ENCODE results near the gene FDX2.

Gene FDX2

GRCh38 chr19:10361569-10362011 is 45.8 kb upstream of the FDX2 start:
- H3K27me3 Mint-ChIP-seq (ENCODE audit: low read depth, poor library complexity), result no peaks in the 10 kb centered on the region
- no peaks in the 10 kb centered on the region for H3K9me3 Mint-ChIP-seq
- H3K27ac Mint-ChIP-seq, result no peak overlapping the region
- TF ChIP-seq, protein P1, sequence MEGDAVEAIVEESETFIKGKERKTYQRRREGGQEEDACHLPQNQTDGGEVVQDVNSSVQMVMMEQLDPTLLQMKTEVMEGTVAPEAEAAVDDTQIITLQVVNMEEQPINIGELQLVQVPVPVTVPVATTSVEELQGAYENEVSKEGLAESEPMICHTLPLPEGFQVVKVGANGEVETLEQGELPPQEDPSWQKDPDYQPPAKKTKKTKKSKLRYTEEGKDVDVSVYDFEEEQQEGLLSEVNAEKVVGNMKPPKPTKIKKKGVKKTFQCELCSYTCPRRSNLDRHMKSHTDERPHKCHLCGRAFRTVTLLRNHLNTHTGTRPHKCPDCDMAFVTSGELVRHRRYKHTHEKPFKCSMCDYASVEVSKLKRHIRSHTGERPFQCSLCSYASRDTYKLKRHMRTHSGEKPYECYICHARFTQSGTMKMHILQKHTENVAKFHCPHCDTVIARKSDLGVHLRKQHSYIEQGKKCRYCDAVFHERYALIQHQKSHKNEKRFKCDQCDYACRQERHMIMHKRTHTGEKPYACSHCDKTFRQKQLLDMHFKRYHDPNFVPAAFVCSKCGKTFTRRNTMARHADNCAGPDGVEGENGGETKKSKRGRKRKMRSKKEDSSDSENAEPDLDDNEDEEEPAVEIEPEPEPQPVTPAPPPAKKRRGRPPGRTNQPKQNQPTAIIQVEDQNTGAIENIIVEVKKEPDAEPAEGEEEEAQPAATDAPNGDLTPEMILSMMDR (IDR thresholded peaks at IDR 0.05), result no peak
- DNase-seq, result no peak
- H3K36me3 Mint-ChIP-seq (ENCODE audit: low read depth), result peaks cover 19% of the 10 kb centered on the region
- no peak overlapping the region for H3K4me3 Mint-ChIP-seq
- no peaks in the 10 kb centered on the region for H3K4me1 Mint-ChIP-seq

GRCh38 chr19:10356431-10356830 is 40.6 kb upstream of the FDX2 start:
- Mint-ChIP-seq H3K9me3 (no peaks in the 10 kb centered on the region), H3K27me3 (ENCODE audit: low read depth, poor library complexity) (no peaks in the 10 kb centered on the region), H3K36me3 (ENCODE audit: low read depth) (peaks cover 23% of the 10 kb centered on the region), H3K4me3 (no peak overlapping the region), H3K4me1 (peaks cover 23% of the 10 kb centered on the region), H3K27ac (no peak overlapping the region)
- TF ChIP-seq, protein P1 (IDR thresholded peaks at IDR 0.05), result no peak
- DNase-seq, result no peak

DNA sequence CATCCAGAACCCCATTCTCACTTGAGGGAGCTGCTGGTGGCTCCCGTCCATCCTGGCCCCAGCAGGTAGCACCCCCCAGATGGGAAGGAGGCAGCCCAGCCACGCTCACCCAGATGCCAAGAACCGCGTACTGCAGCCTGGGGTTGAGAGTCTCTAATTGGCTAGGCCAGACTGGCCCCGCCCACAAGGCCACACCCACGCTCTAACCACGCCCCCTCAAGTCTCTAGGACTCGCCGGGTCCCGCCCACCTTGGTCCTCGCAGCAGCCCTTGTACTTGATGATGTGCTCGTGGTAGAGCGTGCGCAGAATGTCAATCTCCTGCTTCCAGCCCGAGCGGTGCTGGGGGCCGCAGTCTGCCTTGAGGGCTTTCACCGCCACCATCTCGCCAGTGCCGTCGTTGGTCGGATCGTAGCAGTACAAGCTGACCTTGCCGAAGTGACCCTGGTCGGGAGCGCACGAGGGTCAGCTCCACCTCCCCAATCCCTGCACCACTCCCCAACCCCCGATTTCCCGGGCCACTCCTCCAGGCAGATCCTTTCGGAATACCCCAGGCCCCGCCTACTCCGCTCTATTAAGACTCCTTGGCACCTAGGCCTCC is 38.1 kb upstream of the FDX2 start:
- Mint-ChIP-seq H3K27me3 (ENCODE audit: low read depth, poor library complexity) (no peaks in the 10 kb centered on the region), H3K4me3 (peak overlapping the region; percentile 80), H3K9me3 (no peaks in the 10 kb centered on the region), H3K27ac (peak overlapping the region; percentile 99), H3K36me3 (ENCODE audit: low read depth) (peaks cover 18% of the 10 kb centered on the region), H3K4me1 (peaks cover 23% of the 10 kb centered on the region)
- DNase-seq, result peak; percentile 99
- TF ChIP-seq, protein P1 (IDR thresholded peaks at IDR 0.05), result no peak

- Mint-ChIP-seq H3K27ac (peak overlapping the region; percentile 99), H3K9me3 (no peaks in the 10 kb centered on the region), H3K27me3 (ENCODE audit: low read depth, poor library complexity) (peaks cover 5% of the 10 kb centered on the region), H3K4me1 (peaks cover 23% of the 10 kb centered on the region), H3K4me3 (peak overlapping the region; percentile 80), H3K36me3 (ENCODE audit: low read depth) (peaks cover 18% of the 10 kb centered on the region)
- TF ChIP-seq, protein P1 (IDR thresholded peaks at IDR 0.05), result no peak
- DNase-seq, result peak; percentile 94
Measured at GRCh38 chr19:10352764-10353671, 37.2 kb upstream of the FDX2 start.

DNA sequence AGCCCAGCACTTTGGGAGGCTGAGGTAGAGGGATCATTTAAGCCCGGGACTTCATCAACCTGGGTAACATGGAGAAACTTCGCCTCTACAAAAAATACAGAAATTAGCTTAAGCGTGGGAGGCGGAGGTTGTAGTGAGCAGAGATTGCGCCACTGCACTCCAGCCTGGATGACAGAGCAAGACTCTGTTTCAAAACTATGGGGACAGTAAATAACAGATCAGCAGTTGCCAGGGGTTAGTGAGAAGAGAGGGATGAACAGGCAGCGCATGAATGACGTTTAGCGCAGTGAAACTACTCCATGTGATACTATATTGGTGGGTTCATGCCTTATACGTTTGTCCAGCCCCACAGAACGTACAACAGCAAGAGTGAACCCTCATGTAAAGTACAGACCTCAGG is 30.7 kb upstream of the FDX2 start:
- peaks cover 6% of the 10 kb centered on the region for H3K4me1 Mint-ChIP-seq
- no peaks in the 10 kb centered on the region for H3K9me3 Mint-ChIP-seq
- H3K4me3 Mint-ChIP-seq, result no peak overlapping the region

More for the DNA sequence above, 30.7 kb upstream of the FDX2 start:
- H3K27ac Mint-ChIP-seq, result no peak overlapping the region
- H3K27me3 Mint-ChIP-seq (ENCODE audit: low read depth, poor library complexity), result peaks cover 10% of the 10 kb centered on the region
- TF ChIP-seq, protein P1 (IDR thresholded peaks at IDR 0.05), result no peak
- no peak for DNase-seq
- H3K36me3 Mint-ChIP-seq (ENCODE audit: low read depth), result no peaks in the 10 kb centered on the region

All from nephron progenitor cell (in vitro differentiated cells).